Immature natural killer cell (primary cell): ENCODE data around the gene S100A1. TPM values are rescaled to one million over a fixed set of nuclear protein-coding genes. Genes with fewer than 3 reads are reported as not detected.
"Not testable (repeated sequence)": the region's sequence is repeated elsewhere in the genome, so short reads cannot be mapped to it uniquely, and the experiment has no call there.

Experiments used
- DNase-seq, 3 donors: peaks; one replicate each; pipeline ENCODE4 v3.0.0; 2022; ENCODE audit warnings: mixed read lengths in 1 of 3
- H3K27ac Mint-ChIP-seq, 6 donors: one replicate each; pipeline ENCODE4 v1.8.0; 2020; ENCODE audit warnings: mixed read lengths in 6 of 6, mild to moderate bottlenecking in 5 of 6, inconsistent platforms in 4 of 6, moderate library complexity in 3 of 6
- H3K27me3 Mint-ChIP-seq, 3 donors: one replicate each; pipeline ENCODE4 v1.8.0; 2020 to 2021; ENCODE audit warnings: low read depth in 3 of 3, mild to moderate bottlenecking in 3 of 3, mixed read lengths in 3 of 3, moderate library complexity in 3 of 3, inconsistent platforms in 1 of 3
- H3K36me3 Mint-ChIP-seq, 3 donors: one replicate each; pipeline ENCODE4 v1.8.0; 2020; ENCODE audit warnings: mixed read lengths in 3 of 3, inconsistent platforms in 2 of 3, mild to moderate bottlenecking in 2 of 3
- H3K4me1 Mint-ChIP-seq, 2 donors: one replicate each; pipeline ENCODE4 v1.8.0; 2020; ENCODE audit warnings: inconsistent platforms in 2 of 2, mild to moderate bottlenecking in 2 of 2, mixed read lengths in 2 of 2, moderate library complexity in 1 of 2
- H3K4me3 Mint-ChIP-seq, 5 donors: one replicate each; pipeline ENCODE4 v1.8.0; 2020; ENCODE audit warnings: mild to moderate bottlenecking in 5 of 5, mixed read lengths in 5 of 5, inconsistent platforms in 3 of 5, moderate library complexity in 3 of 5
- H3K9me3 Mint-ChIP-seq, 6 donors: one replicate each; pipeline ENCODE4 v1.8.0; 2020; ENCODE audit warnings: mild to moderate bottlenecking in 6 of 6, mixed read lengths in 6 of 6, inconsistent platforms in 4 of 6, moderate library complexity in 3 of 6
- polyA plus RNA-seq, 3 donors: library from polyadenylated mRNA; unstranded; fragments of 300-500 nt; fragmentation: Illumina TruSeq; gene quantifications; one replicate each; pipeline ENCODE4 v1.2.3, GENCODE V29; 2021

S100A1 gene
- polyA plus RNA-seq, 3 donors from 2014 or later = not detected

DNA sequence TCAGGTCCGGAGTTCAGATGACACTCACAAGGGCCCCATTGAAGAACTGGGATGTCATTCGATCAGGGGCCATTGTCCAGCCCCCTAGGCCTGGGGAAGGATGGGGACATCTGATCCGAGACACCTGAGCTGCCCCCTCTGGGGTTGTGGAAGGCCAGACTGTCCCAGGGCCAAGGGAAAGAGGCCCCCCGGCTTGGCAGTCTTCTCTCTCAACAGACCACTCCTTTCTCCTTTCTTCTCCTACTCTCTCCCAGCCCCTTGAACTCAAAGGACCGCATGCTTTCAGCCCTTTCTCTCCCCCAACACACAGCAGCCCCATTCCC is 1.1 kb downstream of the S100A1 start:
- Mint-ChIP-seq H3K27me3 (peaks cover 4 to 13% (median 13%) of the 10 kb centered on the region in 3 donors), H3K36me3 (peaks cover 0 to under 1% (median 0%) of the 10 kb centered on the region in 3 donors), H3K4me3 (no peak overlapping the region), H3K4me1 (peaks cover 16 to 34% of the 10 kb centered on the region in 2 donors), H3K27ac (no peak overlapping the region), H3K9me3 (no peaks in the 10 kb centered on the region)
- no peak for DNase-seq

DNA sequence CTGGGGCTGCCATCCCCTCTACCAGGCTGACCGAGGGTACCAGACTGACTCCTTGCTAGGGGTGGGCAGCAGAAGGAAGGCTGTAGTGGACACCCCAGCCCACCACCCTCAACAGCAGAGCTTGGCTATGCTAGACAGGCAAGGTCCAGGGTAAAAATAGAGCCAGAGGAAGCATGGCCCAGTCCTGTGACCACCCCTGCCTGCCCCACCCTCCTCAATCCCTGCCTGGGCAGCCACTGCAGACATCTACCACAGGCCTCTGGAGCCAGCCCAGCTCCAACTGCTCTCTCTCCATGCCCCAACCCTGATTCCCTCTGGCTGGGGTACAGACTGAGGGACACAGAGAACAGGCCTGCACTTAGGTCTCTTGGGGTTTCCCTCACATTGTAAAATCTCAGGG is 1.7 kb downstream of the S100A1 start:
- H3K4me1 Mint-ChIP-seq = peaks cover 21 to 40% of the 10 kb centered on the region in 2 donors
- no peaks in the 10 kb centered on the region for H3K36me3 Mint-ChIP-seq
- H3K9me3 Mint-ChIP-seq = no peaks in the 10 kb centered on the region
- H3K27me3 Mint-ChIP-seq = peaks cover 4 to 16% (median 13%) of the 10 kb centered on the region in 3 donors
- H3K27ac Mint-ChIP-seq = no peak overlapping the region
- no peak for DNase-seq
- no peak overlapping the region for H3K4me3 Mint-ChIP-seq

DNA sequence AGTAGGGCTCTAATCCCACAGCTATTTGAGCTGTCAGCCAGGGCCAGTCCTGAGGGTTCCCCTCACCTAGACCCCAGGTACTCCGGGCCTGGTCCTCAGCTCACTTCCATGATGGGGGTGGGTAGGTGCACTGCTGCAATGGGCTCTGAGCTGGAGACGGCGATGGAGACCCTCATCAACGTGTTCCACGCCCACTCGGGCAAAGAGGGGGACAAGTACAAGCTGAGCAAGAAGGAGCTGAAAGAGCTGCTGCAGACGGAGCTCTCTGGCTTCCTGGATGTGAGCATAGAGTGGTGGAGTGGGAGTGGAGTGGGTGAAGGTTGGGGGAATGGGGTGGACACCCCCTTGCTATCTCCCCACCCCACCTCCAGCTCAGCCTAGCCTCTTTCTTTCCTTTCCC is 2.1 kb downstream of the S100A1 start:
- peaks cover 23 to 44% of the 10 kb centered on the region in 2 donors for H3K4me1 Mint-ChIP-seq
- no peak overlapping the region for H3K27ac Mint-ChIP-seq
- H3K36me3 Mint-ChIP-seq = no peaks in the 10 kb centered on the region
- H3K4me3 Mint-ChIP-seq = no peak overlapping the region
- H3K27me3 Mint-ChIP-seq = peaks cover 4 to 16% (median 13%) of the 10 kb centered on the region in 3 donors
- H3K9me3 Mint-ChIP-seq = no peaks in the 10 kb centered on the region
- DNase-seq = no peak

DNA sequence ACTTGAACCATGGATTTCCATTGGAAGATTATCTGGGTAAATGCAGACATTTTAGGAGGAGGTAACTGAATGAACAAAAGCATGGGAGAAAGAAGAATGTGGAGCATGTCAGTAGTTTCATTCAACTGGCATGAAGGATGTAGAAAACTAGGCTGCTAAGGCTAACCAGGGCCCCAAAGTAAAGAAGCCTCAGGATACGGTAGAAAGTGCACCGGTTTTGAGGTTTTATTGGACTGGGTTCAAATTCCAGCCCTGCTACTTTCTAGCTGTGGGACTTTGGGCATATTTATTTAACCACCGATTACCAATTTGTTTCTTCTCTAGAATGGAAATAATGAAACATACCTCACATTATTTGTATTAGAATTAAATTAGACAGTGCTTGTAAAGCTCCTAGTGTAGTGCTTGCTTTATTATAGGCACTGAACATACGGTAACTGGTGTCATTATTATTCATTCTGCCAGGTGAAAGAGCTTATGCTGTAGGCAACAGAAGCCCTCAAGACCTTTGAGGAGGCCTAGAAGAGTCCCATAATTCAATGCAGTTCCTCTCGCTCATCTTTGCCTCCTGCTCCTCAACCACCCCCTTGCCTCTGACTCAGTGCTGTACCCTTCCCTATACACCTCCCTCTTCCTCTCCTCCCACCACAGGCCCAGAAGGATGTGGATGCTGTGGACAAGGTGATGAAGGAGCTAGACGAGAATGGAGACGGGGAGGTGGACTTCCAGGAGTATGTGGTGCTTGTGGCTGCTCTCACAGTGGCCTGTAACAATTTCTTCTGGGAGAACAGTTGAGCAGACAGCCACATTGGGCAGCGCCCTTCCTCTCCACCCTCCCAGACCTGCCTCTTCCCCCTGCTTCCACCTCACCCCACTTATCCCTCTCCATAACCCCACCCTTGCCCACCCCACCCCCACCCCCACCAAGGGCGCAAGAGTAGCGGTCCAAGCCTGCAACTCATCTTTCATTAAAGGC is 3.1 kb downstream of the S100A1 start:
- Mint-ChIP-seq H3K9me3 (no peaks in the 10 kb centered on the region), H3K4me3 (no peak overlapping the region), H3K36me3 (no peaks in the 10 kb centered on the region), H3K27ac (peak overlapping the region in 1 of 6 donors; percentile 61), H3K27me3 (peaks cover 4 to 14% (median 13%) of the 10 kb centered on the region in 3 donors), H3K4me1 (peaks cover 30 to 46% of the 10 kb centered on the region in 2 donors)
- DNase-seq = no peak

DNA sequence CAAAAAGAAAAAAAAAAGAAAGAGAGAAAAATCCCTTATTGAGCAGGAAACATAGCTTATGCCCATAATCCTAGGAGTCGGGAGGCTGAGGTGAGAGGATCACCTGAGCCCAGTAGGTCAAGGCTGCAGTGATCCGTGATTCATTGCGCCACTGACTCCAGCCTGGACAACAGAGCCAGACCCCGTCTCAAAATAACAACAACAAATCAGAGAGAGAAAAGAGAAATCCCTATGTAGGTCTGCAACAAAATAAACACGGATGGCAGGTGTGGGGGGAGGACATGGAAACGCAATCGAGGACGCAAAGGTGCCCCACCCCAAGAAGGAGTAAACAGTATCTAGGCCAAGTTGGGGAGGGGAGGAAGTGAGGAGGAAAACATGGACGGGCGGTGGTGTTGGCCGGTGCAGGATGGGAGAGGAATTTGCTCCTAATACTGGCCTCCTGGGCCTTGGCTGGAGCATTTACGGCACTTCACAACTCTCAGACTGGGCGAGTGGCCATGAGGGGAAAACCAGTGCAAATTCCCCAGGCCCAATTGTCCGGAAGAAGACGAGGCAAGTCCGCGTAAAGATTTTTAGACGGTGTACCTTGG is 5.0 kb downstream of the S100A1 start:
- peaks cover 36 to 48% of the 10 kb centered on the region in 2 donors for H3K4me1 Mint-ChIP-seq
- peak overlapping the region; percentile 99 to 100 (median 100) for H3K27ac Mint-ChIP-seq
- no peaks in the 10 kb centered on the region for H3K9me3 Mint-ChIP-seq
- peak overlapping the region; percentile 98 to 100 (median 99) for H3K4me3 Mint-ChIP-seq
- peaks cover 4 to 14% (median 11%) of the 10 kb centered on the region in 3 donors for H3K27me3 Mint-ChIP-seq
- no peak for DNase-seq
- peaks cover 10 to 11% (median 11%) of the 10 kb centered on the region in 3 donors for H3K36me3 Mint-ChIP-seq

DNA sequence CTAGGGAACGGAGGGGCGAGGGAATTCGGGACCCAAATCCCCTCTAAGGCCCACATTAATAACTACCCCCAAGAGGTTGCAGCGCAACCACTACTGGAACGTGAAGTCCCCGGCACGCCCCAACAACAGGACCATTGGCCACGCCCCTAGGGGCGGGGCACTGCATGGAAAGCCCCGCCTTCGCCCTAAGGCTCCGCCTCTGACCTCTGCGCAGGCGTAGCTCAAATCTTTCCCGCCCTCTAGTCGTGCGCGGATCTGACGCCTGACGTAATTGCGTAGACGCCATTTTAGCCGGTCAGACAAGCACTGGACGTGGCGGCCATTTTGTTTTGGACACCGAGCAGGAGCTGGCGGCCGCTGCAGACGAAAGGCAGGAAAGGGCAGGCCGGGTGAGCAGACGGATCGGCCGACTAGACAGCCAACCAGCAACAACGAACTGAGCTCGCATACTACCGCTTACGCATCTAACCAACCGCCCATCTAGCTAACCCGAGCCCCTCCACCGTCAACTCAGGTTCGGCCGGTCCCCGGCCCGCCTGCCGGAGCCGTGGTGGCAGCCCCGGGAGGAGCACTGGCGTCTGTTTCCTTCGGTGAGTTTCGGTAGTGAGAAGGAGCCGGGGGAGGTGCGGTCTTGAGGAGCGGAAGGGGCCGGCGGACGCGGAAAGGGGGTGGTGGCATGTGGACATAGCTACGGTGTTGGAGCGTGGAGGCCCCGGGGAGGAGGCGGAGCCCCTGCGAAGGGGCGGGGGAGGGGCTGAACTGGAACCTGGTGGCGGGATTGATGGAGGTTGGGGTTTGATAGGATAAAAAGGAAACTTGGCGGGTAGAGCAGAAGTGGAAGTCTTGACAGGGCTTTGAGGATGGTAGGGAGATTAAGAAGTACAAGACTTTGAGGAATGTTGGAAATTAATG is 5.8 kb downstream of the S100A1 start, which contains the start of gene CHTOP:
TSS of gene CHTOP (plus strand) at position 313 of the 912 bp plus-strand sequence. CDS start 2,523 bp downstream, outside the sequence.
- Mint-ChIP-seq H3K4me1 (peaks cover 36 to 48% of the 10 kb centered on the region in 2 donors), H3K9me3 (no peaks in the 10 kb centered on the region), H3K27me3 (peaks cover 4 to 14% (median 8%) of the 10 kb centered on the region in 3 donors), H3K4me3 (peak within 1 kb of the TSS; percentile 98 to 100 (median 99)), H3K36me3 (peaks cover 10 to 11% (median 11%) of the 10 kb centered on the region in 3 donors), H3K27ac (peak within 1 kb of the TSS; percentile 99 to 100 (median 100))
- DNase-seq = peak; percentile 97 to 98 (median 98)

DNA sequence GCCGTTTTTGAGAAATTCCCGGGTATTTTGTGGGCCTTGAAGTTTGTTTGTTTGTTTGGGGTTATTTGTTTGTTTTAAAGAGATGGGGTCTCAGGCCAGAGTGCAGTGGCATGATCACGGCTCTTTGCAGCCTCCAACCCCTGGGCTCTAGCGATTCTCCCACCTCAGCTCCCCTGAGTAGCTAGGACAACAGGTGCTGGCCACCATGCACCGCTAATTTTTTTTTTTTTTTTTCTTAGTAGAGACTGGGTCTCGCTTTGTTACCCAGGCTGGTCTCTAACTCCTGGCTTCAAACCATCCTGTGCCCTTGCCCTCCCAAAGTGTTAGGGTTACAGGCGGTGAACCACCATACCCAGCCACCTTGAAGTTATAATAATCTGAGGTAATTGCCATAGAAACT is 7.6 kb downstream of the S100A1 start:
- H3K27me3 Mint-ChIP-seq = peaks cover 4 to 13% (median 7%) of the 10 kb centered on the region in 3 donors
- H3K4me1 Mint-ChIP-seq = peaks cover 36 to 51% of the 10 kb centered on the region in 2 donors
- H3K27ac Mint-ChIP-seq = peak overlapping the region; percentile 34 to 88 (median 80)
- H3K36me3 Mint-ChIP-seq = peaks cover 10 to 11% (median 11%) of the 10 kb centered on the region in 3 donors
- no peaks in the 10 kb centered on the region for H3K9me3 Mint-ChIP-seq
- H3K4me3 Mint-ChIP-seq = peak overlapping the region; percentile 69 to 85 (median 78)
- no peak for DNase-seq

DNA sequence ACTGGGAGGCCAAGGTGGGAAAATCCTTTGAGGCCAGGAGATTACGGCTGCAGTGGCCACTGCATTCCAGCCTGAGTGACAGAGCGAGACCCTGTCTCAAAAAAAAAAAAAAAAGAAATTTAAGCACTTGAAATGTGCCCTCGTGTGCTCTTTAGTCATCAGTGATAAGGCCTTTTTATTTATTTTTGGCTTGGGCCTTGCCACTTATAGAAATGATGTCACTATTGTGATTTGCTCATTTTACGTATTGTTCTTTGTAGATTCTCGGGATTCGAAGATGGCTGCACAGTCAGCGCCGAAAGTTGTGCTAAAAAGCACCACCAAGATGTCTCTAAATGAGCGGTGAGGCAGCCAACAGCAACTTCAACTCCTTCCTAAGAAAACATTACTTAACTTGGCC is 8.1 kb downstream of the S100A1 start:
- Mint-ChIP-seq H3K9me3 (no peaks in the 10 kb centered on the region), H3K27me3 (peaks cover 4 to 13% (median 7%) of the 10 kb centered on the region in 3 donors), H3K27ac (peak overlapping the region in 3 of 6 donors; percentile 34 to 88 (median 87)), H3K4me3 (peak overlapping the region in 3 of 5 donors; percentile 78 to 85 (median 81)), H3K36me3 (peaks cover 10 to 15% (median 14%) of the 10 kb centered on the region in 3 donors), H3K4me1 (peaks cover 40 to 55% of the 10 kb centered on the region in 2 donors)
- no peak for DNase-seq

DNA sequence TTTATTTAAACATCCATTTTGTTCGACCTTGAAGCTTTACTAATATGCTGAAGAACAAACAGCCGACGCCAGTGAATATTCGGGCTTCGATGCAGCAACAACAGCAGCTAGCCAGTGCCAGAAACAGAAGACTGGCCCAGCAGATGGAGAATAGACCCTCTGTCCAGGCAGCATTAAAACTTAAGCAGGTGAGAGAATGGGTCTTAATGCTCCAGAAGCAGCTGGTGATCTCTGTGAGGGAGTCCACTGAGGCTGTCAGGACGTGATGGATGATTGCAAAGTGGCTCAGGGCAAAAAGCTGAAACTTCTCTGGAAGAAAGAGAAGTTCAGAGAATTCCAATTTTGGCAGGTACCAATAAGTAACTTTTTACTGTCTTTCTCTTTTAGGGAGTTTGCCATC is 10.0 kb downstream of the S100A1 start:
- Mint-ChIP-seq H3K4me1 (peaks cover 45 to 68% of the 10 kb centered on the region in 2 donors), H3K27ac (no peak overlapping the region), H3K36me3 (peaks cover 10 to 26% (median 21%) of the 10 kb centered on the region in 3 donors), H3K27me3 (peaks cover 4 to 11% (median 11%) of the 10 kb centered on the region in 3 donors), H3K9me3 (no peaks in the 10 kb centered on the region), H3K4me3 (no peak overlapping the region)
- DNase-seq = no peak

DNA sequence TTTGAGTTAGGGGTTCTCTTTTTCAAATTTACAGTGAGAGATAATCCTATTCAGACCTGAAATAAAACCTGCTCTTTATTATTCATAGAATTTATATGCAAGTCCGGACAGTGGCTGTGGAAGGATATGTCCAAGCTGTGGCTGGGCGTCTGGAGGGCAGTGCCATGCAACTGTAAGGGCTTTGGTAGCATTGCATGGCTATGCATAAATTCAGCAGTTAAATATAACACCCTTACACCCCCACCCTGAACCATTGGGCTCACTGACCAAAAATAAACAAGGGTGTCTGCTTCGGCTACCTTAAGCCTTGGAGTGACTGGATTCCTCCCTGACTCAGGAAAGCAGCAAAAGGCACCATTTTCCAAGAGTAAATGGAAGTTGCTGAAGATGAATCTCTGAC is 11.0 kb downstream of the S100A1 start:
- Mint-ChIP-seq H3K36me3 (peaks cover 18 to 33% (median 28%) of the 10 kb centered on the region in 3 donors), H3K27ac (no peak overlapping the region), H3K4me1 (peaks cover 46 to 68% of the 10 kb centered on the region in 2 donors), H3K27me3 (peaks cover 0 to 5% (median 3%) of the 10 kb centered on the region in 3 donors), H3K4me3 (no peak overlapping the region), H3K9me3 (no peaks in the 10 kb centered on the region)
- no peak for DNase-seq

DNA sequence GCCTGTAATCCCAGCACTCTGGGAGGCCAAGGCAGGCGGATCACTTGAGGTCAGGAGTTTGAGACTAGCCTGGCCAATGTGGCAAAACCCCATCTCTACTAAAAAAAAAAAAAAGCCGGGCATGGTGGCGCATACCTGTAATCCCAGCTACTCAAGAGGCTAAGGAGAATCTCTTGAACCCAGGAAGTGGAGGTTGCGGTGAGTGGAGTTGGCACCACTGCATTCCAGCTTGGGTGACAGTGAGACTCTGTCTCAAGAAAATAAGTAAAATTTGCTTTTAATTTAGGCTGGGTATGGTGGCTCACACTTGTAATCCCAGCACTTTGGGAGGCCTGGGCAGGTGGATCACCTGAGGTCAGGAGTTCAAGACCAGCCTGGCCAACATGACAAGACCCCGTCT is 12.0 kb downstream of the S100A1 start:
- H3K27me3 Mint-ChIP-seq, H3K4me3 Mint-ChIP-seq, H3K9me3 Mint-ChIP-seq, DNase-seq, H3K27ac Mint-ChIP-seq: not testable (repeated sequence)
- Mint-ChIP-seq H3K36me3 (peaks cover 21 to 39% (median 35%) of the 10 kb centered on the region in 3 donors), H3K4me1 (peaks cover 45 to 68% of the 10 kb centered on the region in 2 donors)

DNA sequence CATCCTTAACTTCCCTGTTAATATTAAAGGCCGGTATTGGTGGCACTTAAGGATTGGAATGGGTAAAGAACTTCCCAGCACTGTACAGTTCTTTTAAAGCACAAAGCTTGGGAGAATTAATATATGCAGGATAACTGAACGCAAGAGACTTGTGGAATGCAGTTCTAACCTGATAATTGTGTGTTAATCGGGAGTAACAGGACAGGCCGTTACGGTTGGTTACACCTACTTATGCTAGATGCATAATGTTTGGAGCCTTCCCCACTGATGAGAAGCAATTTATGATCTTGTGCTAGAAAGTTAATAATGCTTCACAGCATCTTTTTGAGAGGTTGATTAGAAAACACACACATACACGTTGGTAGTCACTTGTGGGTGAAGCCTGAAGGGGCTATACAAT is 12.6 kb downstream of the S100A1 start:
- Mint-ChIP-seq H3K9me3 (no peaks in the 10 kb centered on the region), H3K4me1 (peaks cover 46 to 69% of the 10 kb centered on the region in 2 donors), H3K27me3 (peaks cover 0 to 5% (median 0%) of the 10 kb centered on the region in 3 donors), H3K27ac (peak overlapping the region in 1 of 6 donors; percentile 40), H3K4me3 (no peak overlapping the region), H3K36me3 (peaks cover 21 to 45% (median 41%) of the 10 kb centered on the region in 3 donors)
- no peak for DNase-seq

DNA sequence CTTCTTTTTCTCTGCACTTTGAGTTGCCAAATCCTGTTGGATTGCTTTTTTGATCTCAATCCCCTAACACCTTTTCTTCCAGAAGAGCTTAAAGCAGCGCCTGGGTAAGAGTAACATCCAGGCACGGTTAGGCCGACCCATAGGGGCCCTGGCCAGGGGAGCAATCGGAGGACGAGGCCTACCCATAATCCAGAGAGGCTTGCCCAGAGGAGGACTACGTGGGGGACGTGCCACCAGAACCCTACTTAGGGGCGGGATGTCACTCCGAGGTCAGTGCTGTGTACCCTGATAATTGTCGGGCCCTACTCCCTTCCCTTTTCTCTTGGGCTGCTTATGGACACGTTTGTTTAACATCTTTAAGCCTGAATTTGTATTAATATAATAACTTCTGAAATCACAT is 13.9 kb downstream of the S100A1 start:
- DNase-seq = no peak
- H3K9me3 Mint-ChIP-seq = no peaks in the 10 kb centered on the region
- peaks cover 0 to 5% (median 0%) of the 10 kb centered on the region in 3 donors for H3K27me3 Mint-ChIP-seq
- H3K36me3 Mint-ChIP-seq = peaks cover 16 to 46% (median 38%) of the 10 kb centered on the region in 3 donors
- H3K27ac Mint-ChIP-seq = peak overlapping the region in 1 of 6 donors; percentile 31
- H3K4me3 Mint-ChIP-seq = no peak overlapping the region
- H3K4me1 Mint-ChIP-seq = peaks cover 48 to 71% of the 10 kb centered on the region in 2 donors
